Neural progenitor cell (in vitro differentiated cells): ENCODE measurements around the gene CLRN1. TPM values are rescaled to one million over a fixed set of nuclear protein-coding genes. Genes with fewer than 3 reads are reported as not detected.

Experiments used
- DNase-seq: peaks from one replicate; pipeline ENCODE4 v3.0.0-alpha.2; 2016; ENCODE audit warnings: low spot score
- H2AFZ ChIP-seq: fragments of 200-600 bp; sonication (generic); replicated peaks from 2 replicates; pipeline ENCODE4 v1.6.1; 2016; ENCODE audit warnings: antibody characterized with exemption
- H3F3A ChIP-seq: fragments of 200-600 bp; sonication (generic); 2 replicates; pipeline ENCODE4 v1.6.1; 2016; ENCODE audit warnings: antibody characterized with exemption, low read depth
- H3K27ac ChIP-seq: fragments of 200-600 bp; sonication (generic); 2 replicates; pipeline ENCODE4 v1.5.1; 2016; ENCODE audit warnings: mild to moderate bottlenecking
- H3K27me3 ChIP-seq: fragments of 200-600 bp; sonication (generic); 2 replicates; pipeline ENCODE4 v1.6.1; 2016; ENCODE audit warnings: mild to moderate bottlenecking, moderate library complexity
- H3K36me3 ChIP-seq: fragments of 200-600 bp; sonication (generic); 2 replicates; pipeline ENCODE4 v1.5.1; 2016
- H3K4me1 ChIP-seq: fragments of 200-600 bp; sonication (generic); 2 replicates; pipeline ENCODE4 v1.6.1; 2016; ENCODE audit warnings: mixed run types
- H3K4me2 ChIP-seq: fragments of 200-600 bp; sonication (generic); 2 replicates; pipeline ENCODE4 v1.6.1; 2016
- H3K4me3 ChIP-seq: fragments of 200-600 bp; sonication (generic); 2 replicates; pipeline ENCODE4 v1.5.1; 2016
- H3K79me2 ChIP-seq: fragments of 200-600 bp; sonication (generic); 2 replicates; pipeline ENCODE4 v1.6.1; 2016; ENCODE audit warnings: low read depth
- H3K9ac ChIP-seq: fragments of 200-600 bp; sonication (generic); 2 replicates; pipeline ENCODE4 v1.6.1; 2016
- H3K9me3 ChIP-seq: fragments of 200-600 bp; sonication (generic); 2 replicates; pipeline ENCODE4 v1.5.1; 2016; ENCODE audit warnings: low read depth
- H4K20me1 ChIP-seq: fragments of 200-600 bp; sonication (generic); 2 replicates; pipeline ENCODE4 v1.6.1; 2016; ENCODE audit warnings: low read depth
- H3K27ac Mint-ChIP-seq: 3 replicates; pipeline ENCODE4 v1.8.0; 2021; ENCODE audit warnings: mixed read lengths
- H3K27me3 Mint-ChIP-seq: 2 replicates; pipeline ENCODE4 v1.8.0; 2022; ENCODE audit warnings: low read depth, mild to moderate bottlenecking, inconsistent platforms, moderate library complexity, mixed read lengths; ENCODE audit not compliant: insufficient read depth
- H3K36me3 Mint-ChIP-seq: 3 replicates; pipeline ENCODE4 v1.8.0; 2021; ENCODE audit warnings: mixed read lengths
- H3K4me1 Mint-ChIP-seq: 3 replicates; pipeline ENCODE4 v1.8.0; 2021; ENCODE audit warnings: mixed read lengths
- H3K4me3 Mint-ChIP-seq: 3 replicates; pipeline ENCODE4 v1.8.0; 2021; ENCODE audit warnings: mild to moderate bottlenecking, moderate library complexity, mixed read lengths
- H3K9me3 Mint-ChIP-seq: 3 replicates; pipeline ENCODE4 v1.8.0; 2020; ENCODE audit warnings: mixed read lengths
- EZH2 ChIP-seq: fragments of 200-600 bp; sonication (generic); IDR thresholded peaks from 2 replicates; pipeline ENCODE4 v1.6.1; 2017; ENCODE audit warnings: antibody characterized with exemption, mild to moderate bottlenecking, moderate library complexity
- EZH2phosphoT487 ChIP-seq: fragments of 200-600 bp; sonication (generic); IDR thresholded peaks from 2 replicates; pipeline ENCODE4 v1.6.1; 2017; ENCODE audit warnings: antibody characterized with exemption
- total RNA-seq: library from RNA; depleted of rRNA; stranded (reverse); fragments of >200 nt; gene quantifications from 2 replicates; pipeline ENCODE4 v1.2.3, GENCODE V29; 2015; ENCODE audit warnings: low replicate concordance
- TF ChIP-seq, protein P1 (sequence below): fragments of 200-600 bp; sonication (generic); IDR thresholded peaks from 2 replicates; pipeline ENCODE4 v1.5.1; 2017; ENCODE audit warnings: antibody characterized with exemption, mild to moderate bottlenecking

CLRN1 gene
- total RNA-seq, 1 donor from 2014 or later: not detected

DNA sequence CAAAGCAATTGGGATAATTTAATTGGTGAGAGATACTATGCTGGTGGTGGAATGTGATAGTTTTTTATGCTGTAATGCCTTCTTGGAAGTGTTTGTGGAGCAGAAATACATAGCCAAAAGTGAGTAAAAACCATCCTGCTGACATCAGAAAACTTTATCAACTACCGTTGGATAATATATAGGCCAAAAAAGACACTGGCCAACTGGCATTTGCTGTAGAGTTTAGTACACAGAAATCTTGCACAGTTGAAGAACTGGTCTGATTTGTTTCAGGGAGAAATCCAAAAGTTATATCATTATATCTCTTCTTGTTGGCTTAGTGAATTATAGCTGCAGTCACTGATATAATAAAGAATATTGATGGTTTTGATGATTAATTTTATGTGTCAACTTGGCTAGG lies 66.8 kb downstream of the CLRN1 start:
- H3K4me3 ChIP-seq: no peak overlapping the region
- H3K4me1 ChIP-seq: peaks cover 11% of the 10 kb centered on the region
- H3K27ac ChIP-seq: no peak overlapping the region
- H3K27me3 ChIP-seq: no peaks in the 10 kb centered on the region
- H3K27ac Mint-ChIP-seq: no peak overlapping the region
- peaks cover 2% of the 10 kb centered on the region for H3K9me3 Mint-ChIP-seq
- H3K9ac ChIP-seq: no peak overlapping the region
- no peak for DNase-seq
- H3K27me3 Mint-ChIP-seq: peaks cover 2% of the 10 kb centered on the region
- no peaks in the 10 kb centered on the region for H3K79me2 ChIP-seq
- no peaks in the 10 kb centered on the region for H3K9me3 ChIP-seq
- no peaks in the 10 kb centered on the region for H3F3A ChIP-seq
- H2AFZ ChIP-seq: no peak overlapping the region
- H3K36me3 ChIP-seq: no peaks in the 10 kb centered on the region
- peaks cover 1% of the 10 kb centered on the region for H3K36me3 Mint-ChIP-seq
- no peak for TF ChIP-seq EZH2
- no peak for TF ChIP-seq EZH2phosphoT487
- TF ChIP-seq, protein P1, sequence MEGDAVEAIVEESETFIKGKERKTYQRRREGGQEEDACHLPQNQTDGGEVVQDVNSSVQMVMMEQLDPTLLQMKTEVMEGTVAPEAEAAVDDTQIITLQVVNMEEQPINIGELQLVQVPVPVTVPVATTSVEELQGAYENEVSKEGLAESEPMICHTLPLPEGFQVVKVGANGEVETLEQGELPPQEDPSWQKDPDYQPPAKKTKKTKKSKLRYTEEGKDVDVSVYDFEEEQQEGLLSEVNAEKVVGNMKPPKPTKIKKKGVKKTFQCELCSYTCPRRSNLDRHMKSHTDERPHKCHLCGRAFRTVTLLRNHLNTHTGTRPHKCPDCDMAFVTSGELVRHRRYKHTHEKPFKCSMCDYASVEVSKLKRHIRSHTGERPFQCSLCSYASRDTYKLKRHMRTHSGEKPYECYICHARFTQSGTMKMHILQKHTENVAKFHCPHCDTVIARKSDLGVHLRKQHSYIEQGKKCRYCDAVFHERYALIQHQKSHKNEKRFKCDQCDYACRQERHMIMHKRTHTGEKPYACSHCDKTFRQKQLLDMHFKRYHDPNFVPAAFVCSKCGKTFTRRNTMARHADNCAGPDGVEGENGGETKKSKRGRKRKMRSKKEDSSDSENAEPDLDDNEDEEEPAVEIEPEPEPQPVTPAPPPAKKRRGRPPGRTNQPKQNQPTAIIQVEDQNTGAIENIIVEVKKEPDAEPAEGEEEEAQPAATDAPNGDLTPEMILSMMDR: no peak
- no peak overlapping the region for H3K4me3 Mint-ChIP-seq
- peaks cover 10% of the 10 kb centered on the region for H3K4me1 Mint-ChIP-seq
- H4K20me1 ChIP-seq: no peaks in the 10 kb centered on the region
- no peak overlapping the region for H3K4me2 ChIP-seq

DNA sequence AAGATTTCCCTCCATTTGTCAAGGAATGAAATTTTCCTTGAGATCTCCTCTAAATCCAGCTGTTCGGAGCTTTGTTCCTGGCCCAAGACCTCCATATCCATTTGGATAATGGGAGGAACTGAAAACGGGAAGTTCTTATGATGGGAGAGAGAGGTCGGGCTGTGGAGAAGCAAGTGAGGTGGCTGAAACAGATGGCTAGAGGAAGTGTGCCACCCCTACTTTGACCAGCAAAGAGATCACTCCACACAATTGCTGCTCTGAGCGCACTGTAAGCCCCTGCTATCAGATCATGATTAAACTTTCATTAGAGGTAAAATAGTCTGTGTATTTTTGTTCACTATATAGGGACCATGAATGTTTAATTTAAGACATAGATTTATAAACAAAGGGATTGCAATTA lies 67.2 kb downstream of the CLRN1 start, which contains the start of gene MINDY4B:
MINDY4B (minus strand) TSS at position 101 of the 400 bp plus-strand sequence; CDS start at position 101, 0 bp downstream.
- TF ChIP-seq, protein P1: no peak
- TF ChIP-seq EZH2phosphoT487: no peak
- TF ChIP-seq EZH2: no peak
- H3K9ac ChIP-seq: no peak within 1 kb of the TSS
- H3K27ac Mint-ChIP-seq: no peak within 1 kb of the TSS
- peaks cover 14% of the 10 kb centered on the region for H3K4me1 ChIP-seq
- H3K27ac ChIP-seq: no peak within 1 kb of the TSS
- peaks cover 10% of the 10 kb centered on the region for H3K4me1 Mint-ChIP-seq
- no peaks in the 10 kb centered on the region for H4K20me1 ChIP-seq
- H3K27me3 Mint-ChIP-seq: peaks cover 2% of the 10 kb centered on the region
- H3K9me3 ChIP-seq: no peaks in the 10 kb centered on the region
- H3K4me2 ChIP-seq: no peak within 1 kb of the TSS
- no peaks in the 10 kb centered on the region for H3K79me2 ChIP-seq
- peaks cover 1% of the 10 kb centered on the region for H3K36me3 Mint-ChIP-seq
- peak within 1 kb of the TSS; percentile 79 for H2AFZ ChIP-seq
- no peaks in the 10 kb centered on the region for H3K36me3 ChIP-seq
- DNase-seq: no peak
- H3K9me3 Mint-ChIP-seq: peaks cover 2% of the 10 kb centered on the region
- H3K4me3 ChIP-seq: no peak within 1 kb of the TSS
- H3F3A ChIP-seq: no peaks in the 10 kb centered on the region
- no peaks in the 10 kb centered on the region for H3K27me3 ChIP-seq
- H3K4me3 Mint-ChIP-seq: no peak within 1 kb of the TSS

DNA sequence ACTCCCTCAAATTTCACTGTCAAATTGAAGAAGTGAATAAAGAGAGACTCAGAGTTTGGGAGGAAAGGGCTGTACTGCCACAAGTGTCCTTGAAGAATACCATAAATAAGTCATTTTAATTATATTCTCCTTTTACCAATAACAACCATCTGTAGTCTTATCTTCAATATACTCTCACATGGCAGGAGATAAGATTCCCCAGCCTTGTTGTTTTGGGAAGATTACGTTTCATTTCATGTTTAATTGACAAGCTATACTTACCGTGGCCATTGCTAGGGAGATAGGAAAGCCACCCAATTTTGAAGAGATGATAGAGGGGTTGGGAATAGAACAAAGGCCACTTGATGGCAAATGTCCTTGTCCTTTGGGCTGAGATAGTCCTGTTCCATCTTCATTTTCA lies 69.5 kb downstream of the CLRN1 start:
- Mint-ChIP-seq H3K36me3 (peaks cover 1% of the 10 kb centered on the region), H3K27me3 (no peaks in the 10 kb centered on the region), H3K4me3 (no peak overlapping the region), H3K9me3 (peaks cover 2% of the 10 kb centered on the region), H3K27ac (no peak overlapping the region), H3K4me1 (peaks cover 3% of the 10 kb centered on the region)
- TF ChIP-seq EZH2 (no peak), EZH2phosphoT487 (no peak)
- TF ChIP-seq, protein P1: no peak
- Histone ChIP-seq H3K9me3 (no peaks in the 10 kb centered on the region), H2AFZ (no peak overlapping the region), H3K9ac (no peak overlapping the region), H3K4me2 (no peak overlapping the region), H3K27me3 (no peaks in the 10 kb centered on the region), H3F3A (no peaks in the 10 kb centered on the region), H3K4me1 (peaks cover 12% of the 10 kb centered on the region), H3K27ac (no peak overlapping the region), H3K36me3 (no peaks in the 10 kb centered on the region), H3K4me3 (no peak overlapping the region), H3K79me2 (no peaks in the 10 kb centered on the region), H4K20me1 (no peaks in the 10 kb centered on the region)
- no peak for DNase-seq
